HUDEP-2 (cell line): ENCODE measurements around the gene CD151.
A peak's percentile ranks its signal among the peaks of the same experiment; 100 is the strongest.

ENCODE experiments used
- DNase-seq, 76 experiments: peaks; one replicate each; lab custom pipeline; 2025; ENCODE audit not compliant: unreplicated experiment in 76 of 76; lab: John Stamatoyannopoulos, UW

Gene CD151

GRCh38 chr11:854601-855329, 22.0 kb downstream of the CD151 start:
- DNase-seq = no peak

- no peak for DNase-seq
Observed at GRCh38 chr11:855330-855674, 22.6 kb downstream of the CD151 start.

- no peak for DNase-seq
Observed at GRCh38 chr11:855796-856195, 23.0 kb downstream of the CD151 start.

- no peak for DNase-seq
Observed at GRCh38 chr11:856397-856796, 23.6 kb downstream of the CD151 start.

- no peak for DNase-seq
Observed at GRCh38 chr11:858053-858761, 25.5 kb downstream of the CD151 start.

GRCh38 chr11:858762-859339, 26.1 kb downstream of the CD151 start:
- DNase-seq = no peak

GRCh38 chr11:859394-860131, 26.8 kb downstream of the CD151 start:
- DNase-seq = peak in 73 of 76 experiments; percentile 30 to 92 (median 83)

GRCh38 chr11:860234-861104, 27.7 kb downstream of the CD151 start:
- peak in 13 of 76 experiments; percentile 20 to 54 (median 30) for DNase-seq

GRCh38 chr11:861105-861479, 28.3 kb downstream of the CD151 start:
- DNase-seq = peak in 2 of 76 experiments; percentile 20 to 23

GRCh38 chr11:862081-862661, 29.4 kb downstream of the CD151 start:
- peak in 72 of 76 experiments; percentile 10 to 87 (median 70) for DNase-seq

GRCh38 chr11:862696-863022, 29.9 kb downstream of the CD151 start:
- no peak for DNase-seq

GRCh38 chr11:863023-863909, 30.5 kb downstream of the CD151 start:
- DNase-seq = no peak

GRCh38 chr11:863910-864827, 31.4 kb downstream of the CD151 start:
- peak in 1 of 76 experiments; percentile 6 for DNase-seq

- DNase-seq = no peak
Observed at GRCh38 chr11:864898-865297, 32.1 kb downstream of the CD151 start.

GRCh38 chr11:865462-866430, 33.0 kb downstream of the CD151 start:
- no peak for DNase-seq

- DNase-seq = no peak
Observed at GRCh38 chr11:866481-866880, 33.7 kb downstream of the CD151 start.

GRCh38 chr11:867856-868358, 35.2 kb downstream of the CD151 start:
- no peak for DNase-seq
